ENCODE measurements around the gene DCTD.

DNA sequence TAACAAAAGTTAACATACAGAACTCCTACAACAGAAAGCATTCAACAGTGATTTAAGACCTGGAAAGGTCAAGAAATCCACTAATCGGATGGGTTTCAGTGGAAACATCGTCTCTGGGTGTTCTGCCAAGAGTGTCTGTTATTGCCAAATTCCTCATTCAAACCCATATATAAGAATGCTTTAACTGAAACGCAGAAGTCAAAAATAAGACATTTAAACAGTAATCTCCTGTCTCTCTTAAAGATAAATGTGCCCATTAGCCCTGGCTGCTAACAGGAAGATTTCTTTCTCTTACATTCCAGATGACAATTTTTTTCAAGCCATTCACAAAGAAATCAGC, 31.5 kb downstream of the DCTD start:
- TF ChIP-seq EZH2phosphoT487 (IDR thresholded peaks at IDR 0.05; ENCODE audit: insufficient read depth, low read depth) (no peak), EZH2 (IDR thresholded peaks at IDR 0.05; ENCODE audit: insufficient read depth, poor library complexity, severe bottlenecking) (no peak)
